Measurements from ENCODE around the gene RBMS1. TPM values are rescaled to one million over a fixed set of nuclear protein-coding genes. Genes with fewer than 3 reads are reported as not detected.

The RBMS1 gene
- total RNA-seq, 2 donors from 2014 or later = 6.3 to 21.1 TPM

GRCh38 chr2:160257743-160258491 lies 235.7 kb downstream of the RBMS1 start:
- H3K27me3 ChIP-seq = no peaks in the 10 kb centered on the region
- no peaks in the 10 kb centered on the region for H3K9me3 ChIP-seq
- no peak overlapping the region for H3K4me3 ChIP-seq
- intact Hi-C loops (cut with DNase I) = no loop called here
- no peak for DNase-seq
- no peak overlapping the region for H3K27ac ChIP-seq
- no peaks in the 10 kb centered on the region for H3K4me1 ChIP-seq
- H3K36me3 ChIP-seq = no peaks in the 10 kb centered on the region
- H3K9ac ChIP-seq (ENCODE audit: low read depth in 2 of 2, low read length in 2 of 2) = no peak overlapping the region
- no peak for TF ChIP-seq CTCF (IDR thresholded peaks at IDR 0.05)

GRCh38 chr2:160257041-160257742 lies 236.4 kb downstream of the RBMS1 start:
- TF ChIP-seq CTCF (IDR thresholded peaks at IDR 0.05) = no peak
- Histone ChIP-seq H3K27me3 (no peaks in the 10 kb centered on the region), H3K9ac (ENCODE audit: low read depth in 2 of 2, low read length in 2 of 2) (no peak overlapping the region), H3K36me3 (no peaks in the 10 kb centered on the region), H3K4me1 (no peaks in the 10 kb centered on the region), H3K9me3 (no peaks in the 10 kb centered on the region), H3K27ac (peak overlapping the region; percentile 15), H3K4me3 (no peak overlapping the region)
- intact Hi-C loops (cut with DNase I) = no loop called here
- peak; percentile 56 for DNase-seq

- H3K9ac ChIP-seq (ENCODE audit: low read depth in 2 of 2, low read length in 2 of 2) = no peak overlapping the region
- no peaks in the 10 kb centered on the region for H3K9me3 ChIP-seq
- no peaks in the 10 kb centered on the region for H3K4me1 ChIP-seq
- no peaks in the 10 kb centered on the region for H3K36me3 ChIP-seq
- H3K4me3 ChIP-seq = no peak overlapping the region
- no peak for DNase-seq
- no peak for TF ChIP-seq CTCF (IDR thresholded peaks at IDR 0.05)
- H3K27ac ChIP-seq = no peak overlapping the region
- H3K27me3 ChIP-seq = no peaks in the 10 kb centered on the region
- intact Hi-C loops (cut with DNase I) = no loop called here
Measured at GRCh38 chr2:160256507-160256906, 237.1 kb downstream of the RBMS1 start.

- H3K4me1 ChIP-seq = no peaks in the 10 kb centered on the region
- no peak overlapping the region for H3K27ac ChIP-seq
- no peaks in the 10 kb centered on the region for H3K27me3 ChIP-seq
- H3K4me3 ChIP-seq = no peak overlapping the region
- intact Hi-C loops (cut with DNase I) = no loop called here
- TF ChIP-seq CTCF (IDR thresholded peaks at IDR 0.05) = no peak
- no peak for DNase-seq
- H3K36me3 ChIP-seq = no peaks in the 10 kb centered on the region
- H3K9me3 ChIP-seq = no peaks in the 10 kb centered on the region
- H3K9ac ChIP-seq (ENCODE audit: low read depth in 2 of 2, low read length in 2 of 2) = no peak overlapping the region
Measured at GRCh38 chr2:160255408-160255807, 238.2 kb downstream of the RBMS1 start.

- Histone ChIP-seq H3K4me1 (no peaks in the 10 kb centered on the region), H3K27ac (no peak overlapping the region)
Measured at GRCh38 chr2:160254189-160254762, 239.3 kb downstream of the RBMS1 start.

More at GRCh38 chr2:160254189-160254762, 239.3 kb downstream of the RBMS1 start:
- intact Hi-C loops (cut with DNase I) = no loop called here
- Histone ChIP-seq H3K27me3 (no peaks in the 10 kb centered on the region), H3K9ac (ENCODE audit: low read depth in 2 of 2, low read length in 2 of 2) (no peak overlapping the region), H3K9me3 (no peaks in the 10 kb centered on the region), H3K36me3 (no peaks in the 10 kb centered on the region), H3K4me3 (no peak overlapping the region)
- no peak for TF ChIP-seq CTCF (IDR thresholded peaks at IDR 0.05)
- DNase-seq = no peak
